Measurements from ENCODE around the gene GUSB. TPM values are rescaled to one million over a fixed set of nuclear protein-coding genes. Genes with fewer than 3 reads are reported as not detected.

GUSB gene
- total RNA-seq, 1 experiment from 2014 or later = 62.0 TPM

- no CpG with 5 or more reads among the region's 5 CpGs for WGBS (ENCODE audit: extremely low coverage, insufficient read length, low lambda C conversion rate)
- Histone ChIP-seq H3K14ac (ENCODE audit: insufficient read depth, low read length) (no peak overlapping the region), H2BK12ac (ENCODE audit: insufficient read length, low read depth, low read length) (no peak overlapping the region), H4K8ac (replicated peaks; ENCODE audit: insufficient read length, low read depth, low read length) (no peak overlapping the region), H4K20me1 (ENCODE audit: control insufficient read depth, insufficient read depth, insufficient read length) (no peaks in the 10 kb centered on the region), H2BK15ac (ENCODE audit: low read depth, low read length) (no peak overlapping the region), H3K56ac (ENCODE audit: insufficient read length, low read depth, low read length) (no peak overlapping the region), H3T11ph (ENCODE audit: low read length) (no peak overlapping the region), H2BK5ac (ENCODE audit: insufficient read length, low read length) (no peak overlapping the region), H3K27me3 (ENCODE audit: insufficient read depth, low read length) (no peaks in the 10 kb centered on the region), H2BK120ac (ENCODE audit: low read depth, low read length, poor library complexity, severe bottlenecking) (no peak overlapping the region), H3K23ac (ENCODE audit: insufficient read length, low read depth, low read length) (no peak overlapping the region), H4K5ac (ENCODE audit: insufficient read length, low read depth, low read length) (no peak overlapping the region), H3K4ac (ENCODE audit: low read depth, low read length) (no peak overlapping the region), H3K27ac (ENCODE audit: insufficient read length, low read depth, low read length) (no peak overlapping the region), H3K79me2 (ENCODE audit: insufficient read depth, low read length) (no peaks in the 10 kb centered on the region), H4K91ac (ENCODE audit: insufficient read length, low read depth, low read length) (no peak overlapping the region), H2BK20ac (ENCODE audit: low read depth, low read length, poor library complexity, severe bottlenecking) (no peak overlapping the region), H3K9me3 (ENCODE audit: control insufficient read depth, low read depth, low read length) (no peaks in the 10 kb centered on the region), H3K18ac (ENCODE audit: insufficient read length, low read depth, low read length) (no peak overlapping the region), H3K4me2 (ENCODE audit: insufficient read depth, insufficient read length, low read length) (no peak overlapping the region), H2AFZ (ENCODE audit: low read length) (no peak overlapping the region), H3K9ac (ENCODE audit: extremely low read depth, insufficient read length, low read length) (no peak overlapping the region), H2AK5ac (ENCODE audit: insufficient read length, low read length) (no peak overlapping the region), H3K4me1 (ENCODE audit: insufficient read depth, low read length) (no peaks in the 10 kb centered on the region), H3K23me2 (ENCODE audit: insufficient read length, low read depth, low read length, poor library complexity, severe bottlenecking) (no peaks in the 10 kb centered on the region), H3K79me1 (ENCODE audit: insufficient read depth, low read depth, low read length, poor library complexity, severe bottlenecking) (no peaks in the 10 kb centered on the region)
- Mint-ChIP-seq H3K36me3 (ENCODE audit: insufficient read depth in 1 of 3, low read depth in 3 of 3) (peaks cover 11 to 31% (median 25%) of the 10 kb centered on the region in 3 experiments; a peak in 6 of 7 replicates), H3K4me3 (no peak overlapping the region), H3K9me3 (no peaks in the 10 kb centered on the region), H3K27ac (no peak overlapping the region), H3K27me3 (ENCODE audit: low read depth) (no peaks in the 10 kb centered on the region), H3K4me1 (no peaks in the 10 kb centered on the region)
- TF ChIP-seq, protein P1, sequence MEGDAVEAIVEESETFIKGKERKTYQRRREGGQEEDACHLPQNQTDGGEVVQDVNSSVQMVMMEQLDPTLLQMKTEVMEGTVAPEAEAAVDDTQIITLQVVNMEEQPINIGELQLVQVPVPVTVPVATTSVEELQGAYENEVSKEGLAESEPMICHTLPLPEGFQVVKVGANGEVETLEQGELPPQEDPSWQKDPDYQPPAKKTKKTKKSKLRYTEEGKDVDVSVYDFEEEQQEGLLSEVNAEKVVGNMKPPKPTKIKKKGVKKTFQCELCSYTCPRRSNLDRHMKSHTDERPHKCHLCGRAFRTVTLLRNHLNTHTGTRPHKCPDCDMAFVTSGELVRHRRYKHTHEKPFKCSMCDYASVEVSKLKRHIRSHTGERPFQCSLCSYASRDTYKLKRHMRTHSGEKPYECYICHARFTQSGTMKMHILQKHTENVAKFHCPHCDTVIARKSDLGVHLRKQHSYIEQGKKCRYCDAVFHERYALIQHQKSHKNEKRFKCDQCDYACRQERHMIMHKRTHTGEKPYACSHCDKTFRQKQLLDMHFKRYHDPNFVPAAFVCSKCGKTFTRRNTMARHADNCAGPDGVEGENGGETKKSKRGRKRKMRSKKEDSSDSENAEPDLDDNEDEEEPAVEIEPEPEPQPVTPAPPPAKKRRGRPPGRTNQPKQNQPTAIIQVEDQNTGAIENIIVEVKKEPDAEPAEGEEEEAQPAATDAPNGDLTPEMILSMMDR (conservative IDR thresholded peaks at IDR 0.05) = 0 out of 3 replicates have a peak, but pooled peaks have one; percentile 16
- DNase-seq = no peak
Measured at GRCh38 chr7:65953001-65953720, 28.9 kb downstream of the GUSB start.
